NT2/D1 (cell line): ENCODE data around the gene DCTPP1.
"Not testable (repeated sequence)": the region's sequence is repeated elsewhere in the genome, so short reads cannot be mapped to it uniquely, and the experiment has no call there.

Source experiments
- DNase-seq: peaks from one replicate; pipeline ENCODE4 v3.0.0-alpha.2; 2011; ENCODE audit warnings: low read depth, low spot score
- H3K27me3 ChIP-seq: 2 replicates; pipeline ENCODE4 v1.6.0; 2011; ENCODE audit warnings: mild to moderate bottlenecking; ENCODE audit not compliant: insufficient read length, insufficient read depth
- H3K36me3 ChIP-seq: 2 replicates; pipeline ENCODE4 v1.6.1; 2011; ENCODE audit warnings: mild to moderate bottlenecking, low read length, mixed read lengths; ENCODE audit not compliant: insufficient read depth, insufficient read length
- H3K4me1 ChIP-seq: 2 replicates; pipeline ENCODE4 v1.5.1; 2011; ENCODE audit not compliant: insufficient read depth, insufficient read length
- H3K4me3 ChIP-seq: 2 replicates; pipeline ENCODE4 v1.5.1; 2011; ENCODE audit warnings: low read depth; ENCODE audit not compliant: insufficient read length
- H3K9ac ChIP-seq: 2 replicates; pipeline ENCODE4 v1.6.0; 2011; ENCODE audit warnings: low read depth; ENCODE audit not compliant: insufficient read length
- H3K9me3 ChIP-seq: 2 replicates; pipeline ENCODE4 v1.5.1; 2011; ENCODE audit warnings: mild to moderate bottlenecking, low read length; ENCODE audit not compliant: insufficient read depth
- SUZ12 ChIP-seq: IDR thresholded peaks from 2 replicates; pipeline ENCODE4 v1.6.1; 2011; ENCODE audit not compliant: insufficient read length, insufficient read depth; ENCODE audit errors: extremely low read depth
- YY1 ChIP-seq: IDR thresholded peaks from 2 replicates; pipeline ENCODE4 v1.6.1; 2011; ENCODE audit not compliant: insufficient read length, insufficient read depth
- ZNF274 ChIP-seq: IDR thresholded peaks from 2 replicates; pipeline ENCODE4 v1.6.1; 2011; ENCODE audit warnings: mild to moderate bottlenecking, low read depth, low read length

DCTPP1 gene

GRCh38 chr16:30397776-30398660 is 31.8 kb downstream of the DCTPP1 start:
- TF ChIP-seq YY1 (no peak), SUZ12 (no peak), ZNF274 (no peak)
- Histone ChIP-seq H3K4me3 (no peak overlapping the region), H3K36me3 (peaks cover 30% of the 10 kb centered on the region), H3K9ac (peak overlapping the region; percentile 66), H3K4me1 (peaks cover 22% of the 10 kb centered on the region), H3K27me3 (no peaks in the 10 kb centered on the region), H3K9me3 (no peaks in the 10 kb centered on the region)
- DNase-seq: no peak

GRCh38 chr16:30397056-30397455 is 32.8 kb downstream of the DCTPP1 start:
- no peak overlapping the region for H3K4me3 ChIP-seq
- no peak for DNase-seq
- no peaks in the 10 kb centered on the region for H3K9me3 ChIP-seq
- H3K9ac ChIP-seq: peak overlapping the region; percentile 12
- no peaks in the 10 kb centered on the region for H3K27me3 ChIP-seq
- H3K4me1 ChIP-seq: peaks cover 22% of the 10 kb centered on the region
- TF ChIP-seq ZNF274 (no peak), YY1 (no peak), SUZ12 (no peak)
- H3K36me3 ChIP-seq: peaks cover 30% of the 10 kb centered on the region

GRCh38 chr16:30396627-30397026 is 33.2 kb downstream of the DCTPP1 start:
- Histone ChIP-seq H3K4me1 (peaks cover 22% of the 10 kb centered on the region), H3K9ac (peak overlapping the region; percentile 12), H3K36me3 (peaks cover 30% of the 10 kb centered on the region)
- not testable (repeated sequence) for DNase-seq, H3K4me3 ChIP-seq, H3K9me3 ChIP-seq, H3K27me3 ChIP-seq

- no peak for DNase-seq
- H3K9ac ChIP-seq: peak overlapping the region; percentile 95
- no peaks in the 10 kb centered on the region for H3K27me3 ChIP-seq
- peaks cover 22% of the 10 kb centered on the region for H3K4me1 ChIP-seq
- H3K4me3 ChIP-seq: peak overlapping the region; percentile 95
- H3K36me3 ChIP-seq: peaks cover 30% of the 10 kb centered on the region
- no peaks in the 10 kb centered on the region for H3K9me3 ChIP-seq
- no peak for TF ChIP-seq ZNF274
- no peak for TF ChIP-seq SUZ12
- TF ChIP-seq YY1: no peak
Measured at GRCh38 chr16:30395992-30396585, 33.7 kb downstream of the DCTPP1 start.

- TF ChIP-seq YY1: no peak
- TF ChIP-seq SUZ12: no peak
- no peak for TF ChIP-seq ZNF274
- Histone ChIP-seq H3K9ac (peak within 1 kb of the TSS; percentile 95), H3K9me3 (no peaks in the 10 kb centered on the region), H3K4me3 (peak within 1 kb of the TSS; percentile 95), H3K27me3 (no peaks in the 10 kb centered on the region), H3K36me3 (peaks cover 30% of the 10 kb centered on the region), H3K4me1 (peaks cover 22% of the 10 kb centered on the region)
- peak; percentile 80 for DNase-seq
Measured at GRCh38 chr16:30395155-30395991, 34.5 kb downstream of the DCTPP1 start, which contains the start of gene ZNF48. Gene ZNF48, plus strand, starts transcription at chr16:30395420. Its CDS starts 375 bp downstream, at chr16:30395795.

GRCh38 chr16:30394592-30395154 is 35.2 kb downstream of the DCTPP1 start:
- no peaks in the 10 kb centered on the region for H3K9me3 ChIP-seq
- TF ChIP-seq YY1 (no peak), ZNF274 (no peak), SUZ12 (no peak)
- DNase-seq: no peak
- peaks cover 30% of the 10 kb centered on the region for H3K36me3 ChIP-seq
- peak overlapping the region; percentile 95 for H3K4me3 ChIP-seq
- H3K27me3 ChIP-seq: no peaks in the 10 kb centered on the region
- peak overlapping the region; percentile 95 for H3K9ac ChIP-seq
- peaks cover 19% of the 10 kb centered on the region for H3K4me1 ChIP-seq

- H3K9me3 ChIP-seq: no peaks in the 10 kb centered on the region
- DNase-seq: no peak
- TF ChIP-seq SUZ12 (no peak), ZNF274 (no peak), YY1 (no peak)
- peaks cover 12% of the 10 kb centered on the region for H3K4me1 ChIP-seq
- no peak overlapping the region for H3K9ac ChIP-seq
- H3K36me3 ChIP-seq: peaks cover 12% of the 10 kb centered on the region
- H3K27me3 ChIP-seq: no peaks in the 10 kb centered on the region
- H3K4me3 ChIP-seq: no peak overlapping the region
Measured at GRCh38 chr16:30383521-30383920, 46.3 kb downstream of the DCTPP1 start.
